GM06990 (cell line): ENCODE data around the gene CALHM1.

Source experiments
- DNase-seq: peaks from one replicate; pipeline ENCODE4 v3.0.0-alpha.2; 2011; ENCODE audit not compliant: insufficient read length; ENCODE audit errors: extremely low read depth
- H3K27me3 ChIP-seq: replicated peaks from 2 replicates; pipeline ENCODE4 v1.6.0; 2011; ENCODE audit warnings: low read length; ENCODE audit not compliant: control insufficient read depth, insufficient read depth
- H3K36me3 ChIP-seq: 2 replicates; pipeline ENCODE4 v1.5.1; 2011; ENCODE audit warnings: low read length; ENCODE audit not compliant: control insufficient read depth, insufficient read depth
- H3K4me3 ChIP-seq: replicated peaks from 2 replicates; pipeline ENCODE4 v1.5.1; 2011; ENCODE audit warnings: low read depth, mild to moderate bottlenecking, control low read depth, low read length
- CTCF ChIP-seq: IDR thresholded peaks from 2 replicates; pipeline ENCODE4 v1.5.1; 2011; ENCODE audit warnings: low read length, control low read depth, mild to moderate bottlenecking, inconsistent platforms; ENCODE audit not compliant: insufficient read depth, poor library complexity, severe bottlenecking

CALHM1 gene

GRCh38 chr10:103431902-103432301 lies 26.8 kb downstream of the CALHM1 start:
- Histone ChIP-seq H3K27me3 (no peaks in the 10 kb centered on the region), H3K4me3 (no peak overlapping the region), H3K36me3 (peaks cover 41% of the 10 kb centered on the region)
- DNase-seq: no peak
- TF ChIP-seq CTCF: no peak

GRCh38 chr10:103429647-103430046 lies 29.1 kb downstream of the CALHM1 start:
- TF ChIP-seq CTCF: no peak
- H3K4me3 ChIP-seq: no peak overlapping the region
- no peak for DNase-seq
- peaks cover 36% of the 10 kb centered on the region for H3K36me3 ChIP-seq
- H3K27me3 ChIP-seq: no peaks in the 10 kb centered on the region

- Histone ChIP-seq H3K4me3 (no peak overlapping the region), H3K36me3 (peaks cover 37% of the 10 kb centered on the region), H3K27me3 (no peaks in the 10 kb centered on the region)
- TF ChIP-seq CTCF: no peak
- DNase-seq: no peak
Observed at GRCh38 chr10:103428989-103429643, 29.6 kb downstream of the CALHM1 start.

- Histone ChIP-seq H3K27me3 (no peaks in the 10 kb centered on the region), H3K4me3 (no peak overlapping the region), H3K36me3 (peaks cover 38% of the 10 kb centered on the region)
- DNase-seq: no peak
- no peak for TF ChIP-seq CTCF
Observed at GRCh38 chr10:103427866-103428265, 30.8 kb downstream of the CALHM1 start.

- no peaks in the 10 kb centered on the region for H3K27me3 ChIP-seq
- peaks cover 48% of the 10 kb centered on the region for H3K36me3 ChIP-seq
- no peak for DNase-seq
- TF ChIP-seq CTCF: no peak
- H3K4me3 ChIP-seq: no peak overlapping the region
Observed at GRCh38 chr10:103423748-103424147, 35.0 kb downstream of the CALHM1 start.

GRCh38 chr10:103419101-103419500 lies 39.6 kb downstream of the CALHM1 start:
- H3K27me3 ChIP-seq: no peaks in the 10 kb centered on the region
- peaks cover 63% of the 10 kb centered on the region for H3K36me3 ChIP-seq
- H3K4me3 ChIP-seq: no peak overlapping the region
- TF ChIP-seq CTCF: no peak
- no peak for DNase-seq
